ENCODE measurements around the gene ALOX5AP.
"Not testable (repeated sequence)": the region's sequence is repeated elsewhere in the genome, so short reads cannot be mapped to it uniquely, and the experiment has no call there.

ALOX5AP gene

DNA sequence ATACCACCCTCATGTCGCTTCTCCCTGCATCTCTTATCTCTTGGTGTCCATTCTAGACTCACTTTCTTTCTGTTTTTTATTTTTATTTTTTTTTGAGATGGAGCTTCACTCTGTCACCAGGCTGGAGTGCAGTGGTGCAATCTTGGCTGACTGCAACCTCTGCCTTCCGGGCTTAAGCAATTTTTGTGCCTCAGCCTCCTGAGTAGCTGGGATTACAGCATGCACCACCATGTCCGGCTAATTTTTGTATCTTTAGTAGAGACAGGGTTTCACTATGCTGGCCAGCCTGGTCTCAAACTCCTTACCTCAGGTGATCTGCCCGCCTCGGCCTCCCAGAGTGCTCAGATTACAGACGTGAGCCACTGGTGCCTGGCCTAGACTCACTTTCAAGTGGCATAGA lies 12.5 kb downstream of the ALOX5AP start:
- H3K27ac Mint-ChIP-seq; H3K4me3 Mint-ChIP-seq; H3K27me3 Mint-ChIP-seq; DNase-seq; ATAC-seq (replicated peaks); H3K9me3 Mint-ChIP-seq: not testable (repeated sequence)
- H3K4me1 Mint-ChIP-seq (ENCODE audit: low read depth in 2 of 2): peaks cover 38 to 61% of the 10 kb centered on the region in 2 donors
- H3K36me3 Mint-ChIP-seq (ENCODE audit: insufficient read depth): peaks cover 43% of the 10 kb centered on the region

DNA sequence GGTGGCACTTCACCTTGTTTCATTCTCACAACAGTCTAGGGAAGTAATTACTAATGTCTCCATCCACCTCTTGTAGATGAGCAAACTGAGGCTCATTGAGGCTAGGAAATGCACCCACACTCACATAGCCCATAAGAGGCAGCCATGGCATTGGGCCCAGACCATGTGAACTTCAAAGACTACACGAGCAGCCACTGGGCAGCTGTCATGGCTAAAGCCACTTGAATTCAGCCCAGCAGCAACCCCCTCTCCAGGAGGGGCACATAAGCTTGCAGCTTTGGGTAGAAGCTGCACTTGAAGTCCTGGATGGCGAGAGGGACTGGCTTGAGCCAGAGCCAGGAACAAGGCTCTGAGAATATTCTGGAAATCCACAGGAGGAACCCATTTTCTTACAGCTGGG lies 13.4 kb downstream of the ALOX5AP start:
- H3K27ac Mint-ChIP-seq: peak overlapping the region in 1 of 2 donors; percentile 20
- H3K4me3 Mint-ChIP-seq: no peak overlapping the region
- no peaks in the 10 kb centered on the region for H3K27me3 Mint-ChIP-seq
- no peaks in the 10 kb centered on the region for H3K9me3 Mint-ChIP-seq
- peaks cover 42% of the 10 kb centered on the region for H3K36me3 Mint-ChIP-seq (ENCODE audit: insufficient read depth)
- H3K4me1 Mint-ChIP-seq (ENCODE audit: low read depth in 2 of 2): peaks cover 30 to 58% of the 10 kb centered on the region in 2 donors
- DNase-seq (no peak), ATAC-seq (replicated peaks) (no peak)

GRCh38 chr13:30750036-30750435 lies 14.7 kb downstream of the ALOX5AP start:
- H3K27ac Mint-ChIP-seq: no peak overlapping the region
- ATAC-seq (replicated peaks) (no peak), DNase-seq (no peak)
- H3K9me3 Mint-ChIP-seq: no peaks in the 10 kb centered on the region
- H3K36me3 Mint-ChIP-seq (ENCODE audit: insufficient read depth): peaks cover 33% of the 10 kb centered on the region
- H3K27me3 Mint-ChIP-seq: no peaks in the 10 kb centered on the region
- peaks cover 16 to 45% of the 10 kb centered on the region in 2 donors for H3K4me1 Mint-ChIP-seq (ENCODE audit: low read depth in 2 of 2)
- H3K4me3 Mint-ChIP-seq: no peak overlapping the region

DNA sequence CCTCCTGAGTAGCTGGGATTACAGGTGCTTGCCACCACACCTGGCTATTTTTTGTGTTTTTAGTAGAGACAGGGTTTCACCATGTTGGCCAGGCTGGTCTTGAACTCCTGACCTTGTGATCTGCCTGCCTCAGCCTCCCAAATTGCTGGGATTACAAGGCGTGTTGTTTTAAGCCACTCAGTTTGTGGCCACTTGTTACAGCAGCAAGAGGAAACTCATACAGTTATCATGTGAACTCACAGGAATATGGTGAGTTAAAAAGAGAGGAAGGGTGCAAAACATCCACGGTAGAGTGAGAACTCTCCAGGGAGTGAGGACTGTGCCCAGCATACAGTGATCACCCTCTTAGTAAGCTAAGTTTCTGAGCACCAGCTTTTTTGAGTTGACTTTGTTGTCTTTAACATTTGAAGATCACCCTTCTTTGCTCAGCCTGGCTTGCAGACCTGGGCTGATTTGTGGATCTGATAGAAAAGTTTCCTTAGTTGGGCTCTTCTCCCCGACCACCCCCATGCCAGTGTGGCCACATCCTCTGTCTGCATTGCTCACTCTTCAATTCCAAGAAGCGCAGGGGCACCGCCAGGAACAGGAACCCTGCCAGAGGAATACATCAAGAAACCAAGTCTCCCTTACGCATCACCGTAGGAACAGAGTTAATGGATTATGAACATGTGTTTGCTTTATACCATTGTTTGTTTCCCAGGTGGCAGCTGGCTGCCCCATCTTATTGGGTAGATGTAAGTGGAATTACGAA lies 16.0 kb downstream of the ALOX5AP start:
- ATAC-seq (replicated peaks) (no peak), DNase-seq (no peak)
- Mint-ChIP-seq H3K9me3 (no peaks in the 10 kb centered on the region), H3K4me1 (ENCODE audit: low read depth in 2 of 2) (peaks cover 3 to 32% of the 10 kb centered on the region in 2 donors), H3K27ac (peak overlapping the region in 1 of 2 donors; percentile 35), H3K27me3 (no peaks in the 10 kb centered on the region), H3K4me3 (no peak overlapping the region), H3K36me3 (ENCODE audit: insufficient read depth) (peaks cover 30% of the 10 kb centered on the region)

GRCh38 chr13:30752201-30752797 lies 17.0 kb downstream of the ALOX5AP start:
- DNase-seq (no peak), ATAC-seq (replicated peaks) (no peak)
- Mint-ChIP-seq H3K27me3 (no peaks in the 10 kb centered on the region), H3K9me3 (no peaks in the 10 kb centered on the region), H3K4me3 (no peak overlapping the region), H3K36me3 (ENCODE audit: insufficient read depth) (peaks cover 36% of the 10 kb centered on the region), H3K4me1 (ENCODE audit: low read depth in 2 of 2) (peaks cover 0 to 27% of the 10 kb centered on the region in 2 donors), H3K27ac (peak overlapping the region in 1 of 2 donors; percentile 32)

- Mint-ChIP-seq H3K27ac (no peak overlapping the region), H3K27me3 (no peaks in the 10 kb centered on the region), H3K4me1 (ENCODE audit: low read depth in 2 of 2) (peaks cover 0 to 31% of the 10 kb centered on the region in 2 donors), H3K9me3 (no peaks in the 10 kb centered on the region), H3K4me3 (no peak overlapping the region), H3K36me3 (ENCODE audit: insufficient read depth) (peaks cover 37% of the 10 kb centered on the region)
- ATAC-seq (replicated peaks) (no peak), DNase-seq (no peak)
Measured at GRCh38 chr13:30753030-30753616, 17.8 kb downstream of the ALOX5AP start.

DNA sequence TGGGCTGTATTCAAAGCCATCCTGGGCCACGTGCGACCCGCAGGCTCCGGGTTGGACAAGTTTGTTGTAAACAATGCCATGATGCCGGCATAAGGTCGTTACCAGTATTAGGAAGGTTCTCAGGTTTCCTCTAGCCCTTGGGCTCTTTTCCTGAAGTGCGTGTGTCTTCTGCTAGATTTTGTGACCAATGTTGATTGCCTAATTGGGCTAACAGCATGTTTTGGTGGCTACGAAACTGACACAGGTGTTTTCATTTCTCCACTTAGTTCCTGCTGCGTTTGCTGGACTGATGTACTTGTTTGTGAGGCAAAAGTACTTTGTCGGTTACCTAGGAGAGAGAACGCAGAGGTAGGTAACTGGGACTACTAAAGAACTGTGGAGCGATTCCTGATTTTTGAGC lies 20.3 kb downstream of the ALOX5AP start:
- ATAC-seq (replicated peaks) (no peak), DNase-seq (no peak)
- H3K36me3 Mint-ChIP-seq (ENCODE audit: insufficient read depth): peaks cover 46% of the 10 kb centered on the region
- no peaks in the 10 kb centered on the region for H3K27me3 Mint-ChIP-seq
- no peak overlapping the region for H3K4me3 Mint-ChIP-seq
- H3K27ac Mint-ChIP-seq: peak overlapping the region in 1 of 2 donors; percentile 49
- peaks cover 4 to 27% of the 10 kb centered on the region in 2 donors for H3K4me1 Mint-ChIP-seq (ENCODE audit: low read depth in 2 of 2)
- no peaks in the 10 kb centered on the region for H3K9me3 Mint-ChIP-seq

GRCh38 chr13:30757026-30757742 lies 21.8 kb downstream of the ALOX5AP start:
- ATAC-seq (replicated peaks) (no peak), DNase-seq (no peak)
- Mint-ChIP-seq H3K4me1 (ENCODE audit: low read depth in 2 of 2) (peaks cover 4 to 15% of the 10 kb centered on the region in 2 donors), H3K4me3 (no peak overlapping the region), H3K27ac (peak overlapping the region in 1 of 2 donors; percentile 81), H3K36me3 (ENCODE audit: insufficient read depth) (peaks cover 55% of the 10 kb centered on the region), H3K9me3 (no peaks in the 10 kb centered on the region), H3K27me3 (no peaks in the 10 kb centered on the region)

GRCh38 chr13:30759748-30760147 lies 24.4 kb downstream of the ALOX5AP start:
- no peak for ATAC-seq (replicated peaks)
- Mint-ChIP-seq H3K27me3 (no peaks in the 10 kb centered on the region), H3K9me3 (no peaks in the 10 kb centered on the region), H3K4me3 (no peak overlapping the region), H3K4me1 (ENCODE audit: low read depth in 2 of 2) (peaks cover 4 to 11% of the 10 kb centered on the region in 2 donors), H3K27ac (peak overlapping the region in 1 of 2 donors; percentile 81), H3K36me3 (ENCODE audit: insufficient read depth) (peaks cover 54% of the 10 kb centered on the region)
- no peak for DNase-seq

GRCh38 chr13:30762643-30763042 lies 27.3 kb downstream of the ALOX5AP start:
- peaks cover 18 to 29% of the 10 kb centered on the region in 2 donors for H3K4me1 Mint-ChIP-seq (ENCODE audit: low read depth in 2 of 2)
- DNase-seq (no peak), ATAC-seq (replicated peaks) (no peak)
- no peak overlapping the region for H3K27ac Mint-ChIP-seq
- peaks cover 38% of the 10 kb centered on the region for H3K36me3 Mint-ChIP-seq (ENCODE audit: insufficient read depth)
- no peaks in the 10 kb centered on the region for H3K27me3 Mint-ChIP-seq
- H3K4me3 Mint-ChIP-seq: no peak overlapping the region
- no peaks in the 10 kb centered on the region for H3K9me3 Mint-ChIP-seq

GRCh38 chr13:30763786-30764413 lies 28.6 kb downstream of the ALOX5AP start:
- DNase-seq: no peak
- no peak overlapping the region for H3K4me3 Mint-ChIP-seq
- peaks cover 29% of the 10 kb centered on the region for H3K36me3 Mint-ChIP-seq (ENCODE audit: insufficient read depth)
- no peaks in the 10 kb centered on the region for H3K27me3 Mint-ChIP-seq
- peak overlapping the region; percentile 11 to 27 for H3K27ac Mint-ChIP-seq
- ATAC-seq (replicated peaks): no peak
- H3K4me1 Mint-ChIP-seq (ENCODE audit: low read depth in 2 of 2): peaks cover 19 to 27% of the 10 kb centered on the region in 2 donors
- H3K9me3 Mint-ChIP-seq: no peaks in the 10 kb centered on the region

DNA sequence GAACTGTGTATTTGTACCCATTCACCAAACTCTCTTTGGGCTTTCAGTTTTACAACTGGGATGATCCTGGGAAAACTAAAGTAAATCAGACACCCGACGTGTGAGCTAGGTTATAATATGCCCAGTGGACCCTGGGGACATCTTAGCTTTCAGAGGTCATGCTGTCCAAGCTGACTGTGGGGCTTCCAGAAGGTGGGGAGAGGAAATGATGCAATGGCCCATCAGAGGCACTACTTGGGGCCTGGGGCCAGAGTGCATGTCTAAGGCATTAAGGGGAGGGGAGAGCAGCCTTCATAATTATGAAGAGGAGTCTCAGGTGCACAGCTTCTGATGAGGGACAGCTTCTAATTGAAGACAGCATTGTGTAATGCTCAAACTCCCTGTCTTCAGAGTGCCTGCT lies 30.9 kb downstream of the ALOX5AP start:
- Mint-ChIP-seq H3K27me3 (no peaks in the 10 kb centered on the region), H3K9me3 (no peaks in the 10 kb centered on the region), H3K4me3 (no peak overlapping the region), H3K36me3 (ENCODE audit: insufficient read depth) (peaks cover 14% of the 10 kb centered on the region), H3K27ac (peak overlapping the region; percentile 84 to 89), H3K4me1 (ENCODE audit: low read depth in 2 of 2) (peaks cover 18 to 27% of the 10 kb centered on the region in 2 donors)
- ATAC-seq (replicated peaks): no peak
- DNase-seq: no peak

DNA sequence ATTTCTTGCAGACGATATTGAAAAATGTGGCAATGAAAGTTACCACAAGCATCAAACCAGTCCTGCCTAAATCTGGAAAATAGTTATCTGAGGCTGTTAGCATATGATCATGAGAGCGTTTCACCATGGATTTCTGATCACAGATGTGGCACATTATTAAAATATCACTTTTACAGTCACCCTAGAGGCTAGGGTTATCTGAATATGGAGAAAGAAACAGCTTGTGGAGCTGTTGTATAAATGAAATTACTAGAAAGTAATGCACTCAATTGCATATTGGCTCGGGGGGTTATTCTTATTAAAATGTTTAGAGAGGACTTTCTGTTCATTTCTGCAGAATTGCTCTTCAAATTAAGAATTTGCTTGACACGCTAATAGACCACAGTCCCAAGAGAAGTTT lies 35.6 kb downstream of the ALOX5AP start:
- peaks cover 36 to 47% of the 10 kb centered on the region in 2 donors for H3K4me1 Mint-ChIP-seq (ENCODE audit: low read depth in 2 of 2)
- DNase-seq: no peak
- no peak overlapping the region for H3K27ac Mint-ChIP-seq
- H3K36me3 Mint-ChIP-seq (ENCODE audit: insufficient read depth): peaks cover 9% of the 10 kb centered on the region
- no peaks in the 10 kb centered on the region for H3K27me3 Mint-ChIP-seq
- H3K9me3 Mint-ChIP-seq: peaks cover 2 to 7% of the 10 kb centered on the region in 2 donors
- H3K4me3 Mint-ChIP-seq: no peak overlapping the region
- ATAC-seq (replicated peaks): no peak
